GM21515 (cell line): ENCODE measurements around the gene OR4M2.
"Not testable (repeated sequence)": the region's sequence is repeated elsewhere in the genome, so short reads cannot be mapped to it uniquely, and the experiment has no call there.

Experiments
- ATAC-seq: cut with Tn5 transposase; IDR thresholded peaks from one replicate; pipeline ENCODE4 v1.9.1; 2021; ENCODE audit not compliant: unreplicated experiment

The OR4M2 gene

DNA sequence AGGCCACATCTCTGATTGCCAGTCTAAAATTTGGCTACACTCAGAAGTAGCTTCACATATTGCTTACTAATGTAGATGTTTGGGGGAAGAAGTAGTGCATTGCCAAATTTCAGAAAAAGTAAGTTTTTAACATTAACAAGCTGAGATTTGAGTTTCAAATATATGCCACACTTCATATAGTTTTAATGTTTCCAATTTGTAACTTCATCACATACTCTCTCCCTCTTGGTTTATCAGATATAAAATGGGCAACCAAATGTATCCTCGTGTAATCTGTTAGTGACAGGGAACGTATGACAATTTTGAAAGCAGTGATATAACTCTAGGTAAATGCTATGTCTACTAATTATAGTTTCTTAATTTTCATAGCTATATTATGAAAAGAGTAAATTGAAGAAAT, at the start of gene OR4M2:
TSS of gene OR4M2 (plus strand) at position 301 of the 400 bp plus-strand sequence. CDS start at position 399, 98 bp downstream.
- ATAC-seq: not testable (repeated sequence)

GRCh38 chr15:22069267-22069666, 11.1 kb upstream of the OR4M2 start:
- not testable (repeated sequence) for ATAC-seq

DNA sequence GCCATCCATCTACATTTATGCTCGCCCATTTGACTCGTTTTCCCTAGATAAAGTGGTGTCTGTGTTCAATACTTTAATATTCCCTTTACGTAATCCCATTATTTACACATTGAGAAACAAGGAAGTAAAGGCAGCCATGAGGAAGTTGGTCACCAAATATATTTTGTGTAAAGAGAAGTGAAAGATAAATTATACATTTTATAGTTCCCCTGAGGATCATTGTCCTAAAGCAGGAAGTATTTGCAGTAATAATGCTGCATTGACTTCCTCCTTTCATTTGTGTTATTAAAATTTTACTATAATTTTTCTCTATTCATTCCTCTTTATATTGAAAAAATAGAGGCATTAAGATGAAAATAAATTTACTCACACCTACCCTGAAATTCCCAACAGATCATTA, 1.1 kb downstream of the OR4M2 start:
- not testable (repeated sequence) for ATAC-seq

DNA sequence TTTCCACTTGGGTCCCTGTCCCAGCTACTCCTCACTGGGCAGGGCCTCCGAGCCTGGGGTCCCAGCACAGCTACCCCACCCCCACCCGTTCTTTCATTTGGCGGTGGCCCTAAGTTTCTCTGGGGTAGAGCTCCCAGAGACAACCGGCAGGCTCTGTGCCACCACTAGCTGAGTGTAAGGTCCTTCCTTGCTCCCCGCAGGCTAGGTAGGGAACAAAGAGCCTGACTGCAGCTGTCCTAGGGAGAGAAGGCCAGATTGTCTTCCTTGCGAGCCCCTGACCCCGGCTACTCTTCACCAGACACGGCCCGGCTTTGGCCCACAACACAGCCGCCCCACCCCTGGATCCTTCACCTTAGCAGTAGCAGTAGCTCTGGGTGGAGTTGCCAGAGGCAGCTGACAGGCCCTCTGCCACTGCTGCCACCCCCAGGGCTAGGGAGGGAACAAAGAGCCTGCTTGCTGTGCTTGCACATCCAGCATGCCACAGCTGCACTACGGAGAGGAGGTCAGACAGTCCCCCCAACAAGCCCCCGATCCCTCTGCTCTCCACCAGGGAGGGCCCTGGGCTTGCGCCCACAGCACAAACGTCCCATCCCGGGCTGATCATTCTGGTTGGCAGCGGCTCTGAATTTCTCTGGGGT, 18.4 kb downstream of the OR4M2 start:
- ATAC-seq: not testable (repeated sequence)

GRCh38 chr15:22099289-22099891, 19.1 kb downstream of the OR4M2 start:
- ATAC-seq: peak; percentile 82

GRCh38 chr15:22122033-22122432, 41.7 kb downstream of the OR4M2 start:
- not testable (repeated sequence) for ATAC-seq
